A549 (cell line): ENCODE results near the gene SASH1. TPM values are rescaled to one million over a fixed set of nuclear protein-coding genes. Genes with fewer than 3 reads are reported as not detected.

ENCODE experiments used
- ATAC-seq, 2 experiments: fragments of 200-7000 bp in 1 of 2; fragments of >200 bp in 1 of 2; cut with Nextera tagmentation in 1 of 2; cut with Tn5 transposase in 1 of 2; 3 replicates each; pipeline versions ENCODE4 v1.8.0 to v1.9.1; 2018 to 2020; ENCODE audit warnings: mild to moderate bottlenecking in 1 of 2, moderate library complexity in 1 of 2
- CTCF ChIA-PET: fragments of 300-600 bp; sonication (Branson Sonifier 250); formaldehyde crosslinking; extraction: SDS; loops from one replicate; lab custom pipeline; 2021; ENCODE audit warnings: antibody characterized with exemption, inconsistent platforms; lab: Yijun Ruan, JAX
- POLR2A ChIA-PET: fragments of 350-600 bp; formaldehyde crosslinking; extraction: SDS; loops from one replicate; lab custom pipeline; 2021; ENCODE audit warnings: antibody characterized with exemption, inconsistent platforms; lab: Yijun Ruan, JAX
- DNase-seq, 2 experiments: peaks; one replicate each; pipeline versions ENCODE4 v3.0.0 to v3.0.0-alpha.2; 2011 to 2016; ENCODE audit warnings: low read depth in 1 of 2, low spot score in 1 of 2
- FAIRE-seq: peaks from 2 replicates; lab custom pipeline; 2011; peaks lifted over from hg19 to GRCh38; lab: Jason Lieb, UNC
- H3K27ac ChIP-seq, 2 experiments: fragments of >200 bp; sonication (Bioruptor Twin); formaldehyde crosslinking; 3 replicates each; pipeline ENCODE4 v1.5.1; 2016 to 2017
- H3K4me1 ChIP-seq: fragments of >200 bp; sonication (Bioruptor Twin); formaldehyde crosslinking; 3 replicates; pipeline ENCODE4 v1.6.1; 2016
- H3K4me2 ChIP-seq: fragments of >200 bp; sonication (Bioruptor Twin); formaldehyde crosslinking; 3 replicates; pipeline ENCODE4 v1.6.1; 2016
- H3K4me3 ChIP-seq: fragments of >200 bp; sonication (Bioruptor Twin); formaldehyde crosslinking; 3 replicates; pipeline ENCODE4 v1.5.1; 2016
- H3K9me3 ChIP-seq: fragments of >200 bp; sonication (Bioruptor Twin); formaldehyde crosslinking; 3 replicates; pipeline ENCODE4 v1.6.1; 2016
- BHLHE40 ChIP-seq: IDR thresholded peaks from 2 replicates; pipeline ENCODE4 v1.6.1; 2012; ENCODE audit warnings: low read depth, low read length, inconsistent platforms
- CBX2 ChIP-seq: fragments of 200-600 bp; sonication (generic); IDR thresholded peaks from 2 replicates; pipeline ENCODE4 v1.6.1; 2016; ENCODE audit warnings: low read depth, mild to moderate bottlenecking, borderline replicate concordance
- CEBPB ChIP-seq, 2 experiments: fragments of >200 bp in 1 of 2; sonication (Bioruptor Twin) in 1 of 2; formaldehyde crosslinking in 1 of 2; IDR thresholded peaks; 2 replicates each; pipeline ENCODE4 v1.6.1; 2012 to 2016
- CHD4 ChIP-seq: fragments of 200-600 bp; sonication (generic); IDR thresholded peaks from 2 replicates; pipeline ENCODE4 v1.6.1; 2016; ENCODE audit warnings: antibody characterized with exemption, mild to moderate bottlenecking, borderline replicate concordance
- EP300 ChIP-seq, 2 experiments: fragments of >200 bp; sonication (Bioruptor Twin); formaldehyde crosslinking; IDR thresholded peaks; 2 replicates in 1 of 2; 3 replicates in 1 of 2; pipeline ENCODE4 v1.6.1; 2016 to 2017
- FOSL2 ChIP-seq, 2 experiments: fragments of 450-650 bp in 1 of 2; fragments of >200 bp in 1 of 2; sonication (Bioruptor Twin) in 1 of 2; formaldehyde crosslinking; IDR thresholded peaks; 2 replicates each; pipeline versions ENCODE4 v1.5.0 to v1.6.1; 2016 to 2020; ENCODE audit warnings: mild to moderate bottlenecking in 1 of 2, moderate library complexity in 1 of 2
- FOXS1 ChIP-seq: fragments of 250-450 bp; sonication (Bioruptor Pico); IDR thresholded peaks from 2 replicates; pipeline ENCODE4 v1.5.0; 2020; ENCODE audit warnings: mild to moderate bottlenecking, moderate library complexity
- GATA3 ChIP-seq: IDR thresholded peaks from 2 replicates; pipeline ENCODE4 v1.6.1; 2012; ENCODE audit warnings: borderline replicate concordance
- HDAC2 ChIP-seq: fragments of 200-600 bp; sonication (generic); IDR thresholded peaks from 2 replicates; pipeline ENCODE4 v1.6.1; 2016
- HOXB5 ChIP-seq: fragments of 250-450 bp; sonication (Bioruptor Pico); IDR thresholded peaks from 2 replicates; pipeline ENCODE4 v1.5.0; 2020; ENCODE audit warnings: mild to moderate bottlenecking, moderate library complexity
- JUNB ChIP-seq: fragments of >200 bp; sonication (Bioruptor Twin); formaldehyde crosslinking; IDR thresholded peaks from 2 replicates; pipeline ENCODE4 v1.6.1; 2016
- MAZ ChIP-seq: fragments of 150-350 bp; IDR thresholded peaks from 2 replicates; pipeline ENCODE4 v1.6.1; 2014; ENCODE audit warnings: antibody characterized with exemption, low read depth, low read length, borderline replicate concordance
- NPAS2 ChIP-seq: fragments of 250-450 bp; sonication (Bioruptor Pico); IDR thresholded peaks from 2 replicates; pipeline ENCODE4 v1.8.0; 2022; ENCODE audit warnings: mild to moderate bottlenecking, moderate library complexity, borderline replicate concordance
- NR3C1 ChIP-seq: fragments of >200 bp; sonication (Bioruptor Twin); formaldehyde crosslinking; IDR thresholded peaks from 3 replicates; pipeline ENCODE4 v1.6.1; 2017
- RAD21 ChIP-seq, 2 experiments: fragments of >200 bp in 1 of 2; sonication (Bioruptor Twin) in 1 of 2; formaldehyde crosslinking in 1 of 2; IDR thresholded peaks in 1 of 2; conservative IDR thresholded peaks in 1 of 2; 2 replicates in 1 of 2; 3 replicates in 1 of 2; pipeline ENCODE4 v1.6.1; 2012 to 2018; ENCODE audit warnings: inconsistent platforms in 1 of 2
- RARB ChIP-seq: fragments of 250-450 bp; sonication (Bioruptor Pico); IDR thresholded peaks from 2 replicates; pipeline ENCODE4 v1.8.0; 2021; ENCODE audit warnings: mild to moderate bottlenecking, moderate library complexity
- RFX5 ChIP-seq: fragments of 450-650 bp; IDR thresholded peaks from 2 replicates; pipeline ENCODE4 v1.7.1; 2014; ENCODE audit warnings: antibody characterized with exemption, mild to moderate bottlenecking, moderate library complexity
- SREBF2 ChIP-seq: fragments of 450-650 bp; IDR thresholded peaks from 2 replicates; pipeline ENCODE4 v1.6.1; 2014; ENCODE audit warnings: mild to moderate bottlenecking, moderate library complexity
- ZC3H11A ChIP-seq: fragments of 450-650 bp; IDR thresholded peaks from 2 replicates; pipeline ENCODE4 v1.6.1; 2014; ENCODE audit warnings: antibody characterized with exemption, mild to moderate bottlenecking
- ZFP36 ChIP-seq: fragments of 450-650 bp; IDR thresholded peaks from 2 replicates; pipeline ENCODE4 v1.6.1; 2014; ENCODE audit warnings: borderline replicate concordance; ENCODE audit not compliant: partially characterized antibody
- WGBS: methylation state at CpG from one replicate; pipeline ENCODE4 v1.1.6; 2017; ENCODE audit errors: missing lambda C conversion rate; 5-methylcytosine and 5-hydroxymethylcytosine counted together
- polyA plus RNA-seq, 4 experiments: library from polyadenylated mRNA; depleted of rRNA in 3 of 4; stranded (reverse); fragments of >200 nt; fragmentation: RNase III in 1 of 4; extraction: RNeasy Plus Mini Kit Qiagen cat#74134 plus additional on column Dnase treatment in 1 of 4; gene quantifications; 2 replicates in 3 of 4; 3 replicates in 1 of 4; pipeline ENCODE4 v1.2.3, GENCODE V29; 2011 to 2017
- TF ChIP-seq, protein P1 (sequence below): fragments of 150-350 bp; IDR thresholded peaks from 2 replicates; pipeline ENCODE4 v1.6.1; 2014; ENCODE audit warnings: low read depth, mild to moderate bottlenecking, low read length
- TF ChIP-seq, protein P2 (sequence below): fragments of 450-650 bp; IDR thresholded peaks from 2 replicates; pipeline ENCODE4 v1.6.1; 2014; ENCODE audit warnings: antibody characterized with exemption
- TF ChIP-seq, protein P3 (sequence below): IDR thresholded peaks from 2 replicates; pipeline ENCODE4 v1.6.1; 2012
- TF ChIP-seq, protein P4 (sequence below): IDR thresholded peaks from 2 replicates; pipeline ENCODE4 v1.6.1; 2012; ENCODE audit warnings: low read depth, borderline replicate concordance
- TF ChIP-seq, protein P5 (sequence below): fragments of >200 bp; sonication (Bioruptor Twin); formaldehyde crosslinking; IDR thresholded peaks from 3 replicates; pipeline ENCODE4 v1.6.1; 2016
- TF ChIP-seq, protein P6 (sequence below): IDR thresholded peaks from 2 replicates; pipeline ENCODE4 v1.6.1; 2012
- TF ChIP-seq, protein P7 (sequence below): fragments of >200 bp; sonication (Bioruptor Twin); formaldehyde crosslinking; IDR thresholded peaks from 3 replicates; pipeline ENCODE4 v1.5.1; 2016

Gene SASH1
- polyA plus RNA-seq, 2 of the 4 experiments (the other 2 are of a cell fraction) = 2.5 to 3.0 TPM

DNA sequence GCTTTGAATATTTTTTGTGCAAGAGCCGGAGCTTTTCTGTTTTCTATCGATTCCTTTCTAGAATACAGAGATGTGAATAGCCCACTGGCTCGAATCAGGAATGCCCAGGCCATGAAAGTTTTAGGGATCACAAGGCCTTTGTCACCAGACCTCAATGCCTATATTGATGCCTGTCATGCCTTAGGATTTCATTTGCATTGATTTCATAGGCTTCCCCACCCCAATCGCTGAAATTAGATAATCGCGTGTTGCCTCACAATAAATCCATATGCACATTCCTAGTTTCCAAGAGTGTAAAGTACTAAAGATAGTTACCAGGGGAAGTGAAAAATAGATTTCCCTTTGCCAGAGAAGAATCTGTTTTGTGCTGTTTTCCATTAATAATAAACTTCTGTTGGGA, 150.8 kb downstream of the SASH1 start:
- TF ChIP-seq, protein P1, sequence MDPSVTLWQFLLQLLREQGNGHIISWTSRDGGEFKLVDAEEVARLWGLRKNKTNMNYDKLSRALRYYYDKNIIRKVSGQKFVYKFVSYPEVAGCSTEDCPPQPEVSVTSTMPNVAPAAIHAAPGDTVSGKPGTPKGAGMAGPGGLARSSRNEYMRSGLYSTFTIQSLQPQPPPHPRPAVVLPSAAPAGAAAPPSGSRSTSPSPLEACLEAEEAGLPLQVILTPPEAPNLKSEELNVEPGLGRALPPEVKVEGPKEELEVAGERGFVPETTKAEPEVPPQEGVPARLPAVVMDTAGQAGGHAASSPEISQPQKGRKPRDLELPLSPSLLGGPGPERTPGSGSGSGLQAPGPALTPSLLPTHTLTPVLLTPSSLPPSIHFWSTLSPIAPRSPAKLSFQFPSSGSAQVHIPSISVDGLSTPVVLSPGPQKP = no peak
- TF ChIP-seq ZC3H11A (no peak), CEBPB (IDR thresholded peaks at IDR 0.05) (no peak), MAZ (no peak), JUNB (no peak), FOSL2 (IDR thresholded peaks at IDR 0.05) (no peak), FOSL2 (CRISPR knock-in tag; IDR thresholded peaks at IDR 0.05) (no peak), BHLHE40 (no peak), CBX2 (no peak), NR3C1 (no peak), ZFP36 (no peak), EP300 (IDR thresholded peaks at IDR 0.05) (no peak), NPAS2 (no peak), SREBF2 (no peak)
- TF ChIP-seq, protein P2, sequence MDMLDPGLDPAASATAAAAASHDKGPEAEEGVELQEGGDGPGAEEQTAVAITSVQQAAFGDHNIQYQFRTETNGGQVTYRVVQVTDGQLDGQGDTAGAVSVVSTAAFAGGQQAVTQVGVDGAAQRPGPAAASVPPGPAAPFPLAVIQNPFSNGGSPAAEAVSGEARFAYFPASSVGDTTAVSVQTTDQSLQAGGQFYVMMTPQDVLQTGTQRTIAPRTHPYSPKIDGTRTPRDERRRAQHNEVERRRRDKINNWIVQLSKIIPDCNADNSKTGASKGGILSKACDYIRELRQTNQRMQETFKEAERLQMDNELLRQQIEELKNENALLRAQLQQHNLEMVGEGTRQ = no peak
- TF ChIP-seq, protein P3, sequence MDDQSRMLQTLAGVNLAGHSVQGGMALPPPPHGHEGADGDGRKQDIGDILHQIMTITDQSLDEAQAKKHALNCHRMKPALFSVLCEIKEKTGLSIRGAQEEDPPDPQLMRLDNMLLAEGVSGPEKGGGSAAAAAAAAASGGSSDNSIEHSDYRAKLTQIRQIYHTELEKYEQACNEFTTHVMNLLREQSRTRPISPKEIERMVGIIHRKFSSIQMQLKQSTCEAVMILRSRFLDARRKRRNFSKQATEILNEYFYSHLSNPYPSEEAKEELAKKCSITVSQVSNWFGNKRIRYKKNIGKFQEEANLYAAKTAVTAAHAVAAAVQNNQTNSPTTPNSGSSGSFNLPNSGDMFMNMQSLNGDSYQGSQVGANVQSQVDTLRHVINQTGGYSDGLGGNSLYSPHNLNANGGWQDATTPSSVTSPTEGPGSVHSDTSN = no peak
- TF ChIP-seq, protein P4, sequence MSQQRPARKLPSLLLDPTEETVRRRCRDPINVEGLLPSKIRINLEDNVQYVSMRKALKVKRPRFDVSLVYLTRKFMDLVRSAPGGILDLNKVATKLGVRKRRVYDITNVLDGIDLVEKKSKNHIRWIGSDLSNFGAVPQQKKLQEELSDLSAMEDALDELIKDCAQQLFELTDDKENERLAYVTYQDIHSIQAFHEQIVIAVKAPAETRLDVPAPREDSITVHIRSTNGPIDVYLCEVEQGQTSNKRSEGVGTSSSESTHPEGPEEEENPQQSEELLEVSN = no peak
- TF ChIP-seq, protein P5, sequence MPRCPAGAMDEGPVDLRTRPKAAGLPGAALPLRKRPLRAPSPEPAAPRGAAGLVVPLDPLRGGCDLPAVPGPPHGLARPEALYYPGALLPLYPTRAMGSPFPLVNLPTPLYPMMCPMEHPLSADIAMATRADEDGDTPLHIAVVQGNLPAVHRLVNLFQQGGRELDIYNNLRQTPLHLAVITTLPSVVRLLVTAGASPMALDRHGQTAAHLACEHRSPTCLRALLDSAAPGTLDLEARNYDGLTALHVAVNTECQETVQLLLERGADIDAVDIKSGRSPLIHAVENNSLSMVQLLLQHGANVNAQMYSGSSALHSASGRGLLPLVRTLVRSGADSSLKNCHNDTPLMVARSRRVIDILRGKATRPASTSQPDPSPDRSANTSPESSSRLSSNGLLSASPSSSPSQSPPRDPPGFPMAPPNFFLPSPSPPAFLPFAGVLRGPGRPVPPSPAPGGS = no peak
- Histone ChIP-seq H3K9me3 (no peaks in the 10 kb centered on the region), H3K4me2 (no peak overlapping the region), H3K4me3 (no peak overlapping the region), H3K27ac (no peak overlapping the region), H3K4me1 (no peaks in the 10 kb centered on the region)
- no peak for DNase-seq
- FAIRE-seq = no peak
- ATAC-seq = no peak
- WGBS = 92% methylated on average over 6 of the region's 6 CpGs
- ChIA-PET POLR2A (no interaction called here), CTCF (no interaction called here)

DNA sequence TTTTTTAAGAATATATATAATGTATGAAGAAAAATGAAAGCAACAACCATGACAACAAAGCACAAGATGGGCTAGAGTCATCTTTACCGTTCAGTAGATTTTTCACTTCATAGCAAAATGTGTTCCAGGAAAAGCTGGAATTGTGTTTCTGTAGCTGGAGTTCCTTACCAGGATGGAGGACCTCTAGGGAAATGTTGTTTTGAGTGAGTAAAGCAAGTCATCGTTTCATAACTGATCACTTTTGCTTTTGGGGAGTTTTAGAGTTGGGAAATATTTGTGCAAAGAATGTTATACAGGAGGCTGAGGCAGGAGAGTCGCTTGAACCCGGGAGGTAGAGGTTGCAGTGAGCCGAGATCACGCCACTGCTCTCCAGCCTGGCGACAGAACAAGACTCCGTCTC, 151.6 kb downstream of the SASH1 start:
- ChIA-PET POLR2A (no interaction called here), CTCF (no interaction called here)
- Histone ChIP-seq H3K27ac (no peak overlapping the region), H3K9me3 (no peaks in the 10 kb centered on the region), H3K4me3 (no peak overlapping the region), H3K4me1 (no peaks in the 10 kb centered on the region), H3K4me2 (no peak overlapping the region)
- FAIRE-seq = no peak
- DNase-seq = no peak
- 80% methylated on average over 8 of the region's 8 CpGs for WGBS
- ATAC-seq = no peak
- TF ChIP-seq FOXS1 (no peak), CHD4 (no peak), GATA3 (no peak), CEBPB (IDR thresholded peaks at IDR 0.05) (no peak), RARB (CRISPR knock-in tag) (no peak), ZC3H11A (no peak), FOSL2 (IDR thresholded peaks at IDR 0.05) (no peak), FOSL2 (CRISPR knock-in tag; IDR thresholded peaks at IDR 0.05) (no peak), HDAC2 (no peak), RFX5 (no peak), HOXB5 (CRISPR knock-in tag) (no peak), ZFP36 (no peak), RAD21 (conservative IDR thresholded peaks at IDR 0.05 in 1 of 2, IDR thresholded peaks at IDR 0.05 in 1 of 2) (no peak)
- TF ChIP-seq, protein P5 = no peak
- TF ChIP-seq, protein P6, sequence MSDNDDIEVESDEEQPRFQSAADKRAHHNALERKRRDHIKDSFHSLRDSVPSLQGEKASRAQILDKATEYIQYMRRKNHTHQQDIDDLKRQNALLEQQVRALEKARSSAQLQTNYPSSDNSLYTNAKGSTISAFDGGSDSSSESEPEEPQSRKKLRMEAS = no peak
- TF ChIP-seq, protein P2 = no peak
- TF ChIP-seq, protein P7, sequence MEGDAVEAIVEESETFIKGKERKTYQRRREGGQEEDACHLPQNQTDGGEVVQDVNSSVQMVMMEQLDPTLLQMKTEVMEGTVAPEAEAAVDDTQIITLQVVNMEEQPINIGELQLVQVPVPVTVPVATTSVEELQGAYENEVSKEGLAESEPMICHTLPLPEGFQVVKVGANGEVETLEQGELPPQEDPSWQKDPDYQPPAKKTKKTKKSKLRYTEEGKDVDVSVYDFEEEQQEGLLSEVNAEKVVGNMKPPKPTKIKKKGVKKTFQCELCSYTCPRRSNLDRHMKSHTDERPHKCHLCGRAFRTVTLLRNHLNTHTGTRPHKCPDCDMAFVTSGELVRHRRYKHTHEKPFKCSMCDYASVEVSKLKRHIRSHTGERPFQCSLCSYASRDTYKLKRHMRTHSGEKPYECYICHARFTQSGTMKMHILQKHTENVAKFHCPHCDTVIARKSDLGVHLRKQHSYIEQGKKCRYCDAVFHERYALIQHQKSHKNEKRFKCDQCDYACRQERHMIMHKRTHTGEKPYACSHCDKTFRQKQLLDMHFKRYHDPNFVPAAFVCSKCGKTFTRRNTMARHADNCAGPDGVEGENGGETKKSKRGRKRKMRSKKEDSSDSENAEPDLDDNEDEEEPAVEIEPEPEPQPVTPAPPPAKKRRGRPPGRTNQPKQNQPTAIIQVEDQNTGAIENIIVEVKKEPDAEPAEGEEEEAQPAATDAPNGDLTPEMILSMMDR = no peak
